ENCODE data around the gene ADH6. TPM values are rescaled to one million over a fixed set of nuclear protein-coding genes. Genes with fewer than 3 reads are reported as not detected.

Gene ADH6
- total and polyA plus RNA-seq, 2 of the 8 experiments (the other 6 are each of a cell fraction or from before 2014, with no cell fraction given) = not detected

DNA sequence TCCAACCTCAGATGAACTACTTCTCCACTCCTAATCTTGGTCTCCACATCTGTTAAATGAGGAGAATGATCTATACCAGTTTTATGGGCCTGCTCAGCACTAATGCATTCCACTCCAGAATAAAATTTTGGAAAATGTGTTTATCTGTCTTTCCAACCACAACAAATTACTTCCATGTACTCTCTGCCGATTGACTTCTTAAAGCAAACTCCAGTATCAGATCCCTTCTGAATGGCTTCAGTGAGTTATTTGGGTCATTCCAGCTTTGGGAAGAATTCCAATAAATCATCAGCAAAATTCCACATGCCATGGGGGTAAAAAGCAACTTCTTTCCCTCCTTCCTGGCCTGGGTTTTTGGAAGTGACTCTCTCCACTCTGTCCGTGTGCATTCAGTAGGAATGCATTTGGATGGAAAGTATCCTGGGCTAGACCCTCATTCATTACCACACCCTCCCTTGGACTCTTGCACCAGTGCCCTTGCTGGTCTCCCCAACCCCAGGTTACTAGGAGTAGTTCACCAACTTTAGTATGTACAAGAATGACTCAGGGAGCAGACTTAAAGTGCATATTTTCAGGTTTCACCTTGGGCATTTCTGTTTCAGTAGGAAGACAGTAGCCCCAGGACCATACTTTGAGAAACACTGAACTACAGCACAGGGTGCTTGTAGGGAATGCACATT lies 15.4 kb upstream of the ADH6 start:
- DNase-seq (ENCODE audit: low read depth in 1 of 2, low spot score in 2 of 2) (no peak), FAIRE-seq (no peak)
- Histone ChIP-seq H3K79me2 (ENCODE audit: control insufficient read depth in 1 of 2, insufficient read depth in 2 of 2, low read length in 2 of 2) (no peaks in the 10 kb centered on the region), H2BK15ac (ENCODE audit: low read length) (no peak overlapping the region), H3K4me3 (ENCODE audit: extremely low read depth in 1 of 4, insufficient read depth in 2 of 4, low read depth in 3 of 4, low read length in 4 of 4) (no peak overlapping the region), H3K23ac (ENCODE audit: insufficient read length) (no peak overlapping the region), H3K4ac (replicated peaks; ENCODE audit: insufficient read length, low read depth, low read length) (no peak overlapping the region), H4K91ac (replicated peaks; ENCODE audit: insufficient read length, low read length) (no peak overlapping the region), H3K23me2 (ENCODE audit: low read depth, low read length) (no peaks in the 10 kb centered on the region), H3K27me3 (replicated peaks in 1 of 4; ENCODE audit: control insufficient read depth in 3 of 4, extremely low read depth in 1 of 4, insufficient read depth in 3 of 4, low read length in 3 of 4) (no peaks in the 10 kb centered on the region), H2BK20ac (ENCODE audit: low read length) (no peak overlapping the region), H4K8ac (ENCODE audit: extremely low read depth, insufficient read depth, low read length) (no peak overlapping the region), H3K9ac (replicated peaks in 1 of 4; ENCODE audit: extremely low read depth in 1 of 4, low read depth in 3 of 4, low read length in 3 of 4) (no peak overlapping the region), H3K27ac (ENCODE audit: low read depth, low read length) (no peak overlapping the region), H3K56ac (replicated peaks; ENCODE audit: insufficient read length, low read depth, low read length) (no peak overlapping the region), H2BK5ac (ENCODE audit: low read depth, low read length) (no peak overlapping the region), H3K4me1 (replicated peaks in 1 of 4; ENCODE audit: control insufficient read depth in 3 of 4, insufficient read depth in 4 of 4, low read length in 3 of 4) (no peaks in the 10 kb centered on the region), H2AK5ac (ENCODE audit: low read depth, low read length) (no peak overlapping the region), H4K5ac (ENCODE audit: insufficient read length, low read depth, low read length) (no peak overlapping the region), H2AFZ (ENCODE audit: low read length) (no peak overlapping the region), H4K20me1 (replicated peaks in 1 of 2; ENCODE audit: control insufficient read depth in 1 of 2, insufficient read depth in 2 of 2, low read length in 2 of 2) (no peaks in the 10 kb centered on the region), H3K79me1 (ENCODE audit: low read depth, low read length) (no peaks in the 10 kb centered on the region), H2BK12ac (ENCODE audit: low read depth, low read length) (no peak overlapping the region), H3K9me3 (ENCODE audit: insufficient read depth in 2 of 2, low read depth in 1 of 2, low read length in 1 of 2) (peaks cover 0 to 4% of the 10 kb centered on the region in 2 experiments; a peak in 2 of 4 replicates), H3K18ac (ENCODE audit: extremely low read depth, low read length) (no peak overlapping the region), H3K14ac (ENCODE audit: insufficient read length) (no peak overlapping the region), H3K4me2 (ENCODE audit: insufficient read depth in 1 of 2, low read depth in 2 of 2, low read length in 2 of 2) (no peak overlapping the region), H3K36me3 (ENCODE audit: control insufficient read depth in 2 of 4, insufficient read depth in 4 of 4, low read length in 3 of 4) (no peaks in the 10 kb centered on the region), H2BK120ac (replicated peaks; ENCODE audit: low read depth, low read length) (no peak overlapping the region)
- ChIA-PET POLR2A (ENCODE audit: partially characterized antibody) (no interaction called here), CTCF (ENCODE audit: partially characterized antibody) (no interaction called here)
- WGBS, 2 experiments (ENCODE audit: extremely low coverage in 1 of 2, insufficient coverage in 1 of 2, insufficient read length in 1 of 2, insufficient replicate concordance in 2 of 2, low coverage in 1 of 2, low lambda C conversion rate in 2 of 2, missing lambda C conversion rate in 1 of 2) = 96% methylated on average over 2 of the region's 2 CpGs; no CpG with 5 or more reads in 1 of the 2 experiments
- TF ChIP-seq SAP30 (IDR thresholded peaks at IDR 0.05; ENCODE audit: insufficient read depth, insufficient replicate concordance, low read length) = no peak
- TF ChIP-seq ZNF274 (IDR thresholded peaks at IDR 0.05; ENCODE audit: borderline replicate concordance, extremely low read depth, low read length) = no peak
- TF ChIP-seq TBP (IDR thresholded peaks at IDR 0.05; ENCODE audit: low read depth, low read length) = no peak
- TF ChIP-seq GTF2F1 (IDR thresholded peaks at IDR 0.05; ENCODE audit: borderline replicate concordance, low read depth, low read length) = no peak
- TF ChIP-seq KDM1A (IDR thresholded peaks at IDR 0.05; ENCODE audit: borderline replicate concordance, low read length) = no peak
- TF ChIP-seq NRF1 (IDR thresholded peaks at IDR 0.05; ENCODE audit: low read depth, low read length) = no peak
- TF ChIP-seq, protein P1, sequence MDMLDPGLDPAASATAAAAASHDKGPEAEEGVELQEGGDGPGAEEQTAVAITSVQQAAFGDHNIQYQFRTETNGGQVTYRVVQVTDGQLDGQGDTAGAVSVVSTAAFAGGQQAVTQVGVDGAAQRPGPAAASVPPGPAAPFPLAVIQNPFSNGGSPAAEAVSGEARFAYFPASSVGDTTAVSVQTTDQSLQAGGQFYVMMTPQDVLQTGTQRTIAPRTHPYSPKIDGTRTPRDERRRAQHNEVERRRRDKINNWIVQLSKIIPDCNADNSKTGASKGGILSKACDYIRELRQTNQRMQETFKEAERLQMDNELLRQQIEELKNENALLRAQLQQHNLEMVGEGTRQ (IDR thresholded peaks at IDR 0.05; ENCODE audit: low read length) = no peak
- no peak for TF ChIP-seq POLR2A (IDR thresholded peaks at IDR 0.05; ENCODE audit: control extremely low read depth in 1 of 2, low read depth in 2 of 2, low read length in 2 of 2)
- TF ChIP-seq SP4 (IDR thresholded peaks at IDR 0.05; ENCODE audit: low read length) = no peak
- no peak for TF ChIP-seq EZH2 (IDR thresholded peaks at IDR 0.05; ENCODE audit: low read depth, low read length, severe bottlenecking)
- TF ChIP-seq YY1 (IDR thresholded peaks at IDR 0.05; ENCODE audit: low read depth, low read length) = no peak
- no peak for TF ChIP-seq SIX5 (IDR thresholded peaks at IDR 0.05; ENCODE audit: low read depth, low read length)
- TF ChIP-seq EP300 (IDR thresholded peaks at IDR 0.05; ENCODE audit: borderline replicate concordance in 1 of 2, low read depth in 2 of 2, low read length in 2 of 2) = no peak
